HepG2 (cell line): Measurements from ENCODE around the gene DYNLL2. TPM values are rescaled to one million over a fixed set of nuclear protein-coding genes. Genes with fewer than 3 reads are reported as not detected.

Source experiments
- ATAC-seq: fragments of 200-7000 bp; cut with Tn5 transposase; 3 replicates; pipeline ENCODE4 v1.9.1; 2020; ENCODE audit warnings: mild to moderate bottlenecking, moderate library complexity
- BruUV-seq: library from RNA; stranded (reverse); fragments of 400-500 nt; replicated peaks from 2 replicates; lab custom pipeline; 2021; lab: Mats Ljungman, UMichigan
- CTCF ChIA-PET: fragments of 300-600 bp; formaldehyde crosslinking; extraction: SDS; loops from one replicate; lab custom pipeline; 2021; ENCODE audit warnings: low total read pairs, inconsistent platforms, low intra/inter-chr PET ratio; lab: Yijun Ruan, JAX
- POLR2A ChIA-PET: fragments of 350-600 bp; sonication (Branson Sonifier 250); formaldehyde crosslinking; loops from one replicate; lab custom pipeline; 2020; ENCODE audit warnings: antibody characterized with exemption, inconsistent platforms; lab: Yijun Ruan, JAX
- DNase-seq: peaks from one replicate; pipeline ENCODE4 v3.0.0-alpha.2; 2015; ENCODE audit warnings: low spot score
- FAIRE-seq: peaks from 3 replicates; lab custom pipeline; 2011; peaks lifted over from hg19 to GRCh38; lab: Jason Lieb, UNC
- H2AFZ ChIP-seq: one replicate; pipeline ENCODE4 v1.6.1; 2011; ENCODE audit warnings: low read length, inconsistent platforms
- H3K27ac ChIP-seq: fragments of 300-600 bp; 3 replicates; pipeline ENCODE4 v1.8.0; 2011; ENCODE audit warnings: mixed run types, mild to moderate bottlenecking, mixed read lengths, low read length, inconsistent platforms; ENCODE audit not compliant: insufficient read depth; ENCODE audit errors: extremely low read length
- H3K27me3 ChIP-seq, 2 experiments: fragments of 200-600 bp in 1 of 2; 2 replicates in 1 of 2; 3 replicates in 1 of 2; pipeline versions ENCODE4 v1.6.0 to v1.8.0; 2011; ENCODE audit warnings: low read length in 2 of 2, mild to moderate bottlenecking in 2 of 2, moderate library complexity in 2 of 2, inconsistent platforms in 1 of 2; ENCODE audit not compliant: insufficient read depth in 2 of 2, control insufficient read depth in 1 of 2
- H3K36me3 ChIP-seq, 2 experiments: fragments of 200-600 bp in 1 of 2; replicated peaks in 1 of 2; 2 replicates in 1 of 2; 3 replicates in 1 of 2; pipeline versions ENCODE4 v1.5.1 to v1.8.0; 2011; ENCODE audit warnings: low read length in 2 of 2, inconsistent platforms in 1 of 2; ENCODE audit not compliant: insufficient read depth in 2 of 2, control insufficient read depth in 1 of 2
- H3K4me1 ChIP-seq: 2 replicates; pipeline ENCODE4 v1.5.1; 2012; ENCODE audit warnings: low read length, inconsistent platforms; ENCODE audit not compliant: insufficient read depth
- H3K4me2 ChIP-seq: 2 replicates; pipeline ENCODE4 v1.6.0; 2011; ENCODE audit warnings: low read depth, low read length, inconsistent platforms
- H3K4me3 ChIP-seq, 3 experiments: fragments of 200-600 bp in 1 of 3; sonication (generic), shearing (Covaris generic) in 1 of 3; replicated peaks in 1 of 3; 2 replicates each; pipeline ENCODE4 v1.5.1; 2011 to 2016; ENCODE audit warnings: low read length in 3 of 3, inconsistent platforms in 2 of 3, low read depth in 2 of 3, mild to moderate bottlenecking in 2 of 3, control low read depth in 1 of 3, mixed read lengths in 1 of 3; ENCODE audit not compliant: insufficient read depth in 1 of 3
- H3K79me2 ChIP-seq: one replicate; pipeline ENCODE4 v1.6.1; 2011; ENCODE audit warnings: low read length, inconsistent platforms; ENCODE audit not compliant: insufficient read depth
- H3K9ac ChIP-seq: 2 replicates; pipeline ENCODE4 v1.6.0; 2011; ENCODE audit warnings: mild to moderate bottlenecking, low read depth, low read length, inconsistent platforms; ENCODE audit not compliant: insufficient read depth
- H3K9me3 ChIP-seq: 2 replicates; pipeline ENCODE4 v1.5.1; 2012; ENCODE audit warnings: mild to moderate bottlenecking, low read length
- H4K20me1 ChIP-seq: 2 replicates; pipeline ENCODE4 v1.6.0; 2011; ENCODE audit warnings: inconsistent platforms, mild to moderate bottlenecking, low read length, moderate library complexity; ENCODE audit not compliant: insufficient read depth
- GZF1 ChIP-seq: sonication (generic); formaldehyde crosslinking; IDR thresholded peaks from 2 replicates; pipeline ENCODE4 v1.5.1; 2020; ENCODE audit warnings: mild to moderate bottlenecking, missing genetic modification reagents
- NAIF1 ChIP-seq: sonication (generic); formaldehyde crosslinking; IDR thresholded peaks from 2 replicates; pipeline ENCODE4 v1.5.0; 2020; ENCODE audit warnings: mild to moderate bottlenecking, missing genetic modification reagents, borderline replicate concordance
- PCBP2 ChIP-seq: fragments of 200-400 bp; formaldehyde crosslinking; optimal IDR thresholded peaks from 2 replicates; pipeline ENCODE3; 2018; ENCODE audit warnings: low read length, low read depth; ENCODE audit not compliant: poor library complexity, severe bottlenecking
- POLR2A ChIP-seq, 2 experiments: IDR thresholded peaks; 2 replicates each; pipeline ENCODE4 v1.6.1; 2011; ENCODE audit warnings: low read depth in 2 of 2, low read length in 2 of 2, mild to moderate bottlenecking in 1 of 2, moderate library complexity in 1 of 2; ENCODE audit not compliant: insufficient read depth in 1 of 2
- RAD51 ChIP-seq: fragments of 450-650 bp; IDR thresholded peaks from 2 replicates; pipeline ENCODE4 v1.6.1; 2016; ENCODE audit warnings: borderline replicate concordance
- SOX6 ChIP-seq, 2 experiments: fragments of 450-650 bp in 1 of 2; sonication (generic) in 1 of 2; formaldehyde crosslinking in 1 of 2; IDR thresholded peaks; 2 replicates each; pipeline versions ENCODE4 v1.4.0 to v1.6.1; 2017 to 2020; ENCODE audit warnings: antibody characterized with exemption in 1 of 2, mild to moderate bottlenecking in 1 of 2, missing genetic modification reagents in 1 of 2
- TSC22D2 ChIP-seq: sonication (generic); formaldehyde crosslinking; IDR thresholded peaks from 2 replicates; pipeline ENCODE4 v1.5.1; 2020; ENCODE audit warnings: missing genetic modification reagents, mild to moderate bottlenecking, borderline replicate concordance
- ZNF598 ChIP-seq: sonication (generic); formaldehyde crosslinking; IDR thresholded peaks from 2 replicates; pipeline ENCODE4 v1.5.1; 2020; ENCODE audit warnings: mild to moderate bottlenecking, missing genetic modification reagents, borderline replicate concordance
- ZNF780A ChIP-seq: sonication (generic); formaldehyde crosslinking; IDR thresholded peaks from 2 replicates; pipeline ENCODE4 v1.8.0; 2022; ENCODE audit warnings: mild to moderate bottlenecking, missing genetic modification reagents, moderate library complexity
- ZNF841 ChIP-seq: sonication (generic); formaldehyde crosslinking; IDR thresholded peaks from 2 replicates; pipeline ENCODE4 v1.8.1; 2023; ENCODE audit warnings: missing genetic modification reagents, borderline replicate concordance
- WGBS: methylation state at CpG from one replicate; pipeline ENCODE4 v1.1.6; 2017; ENCODE audit warnings: low lambda C conversion rate; 5-methylcytosine and 5-hydroxymethylcytosine counted together
- in situ Hi-C: cut with HindIII; loops from 2 replicates; pipeline ENCODE4 v1.10.0; 2017; ENCODE audit warnings: low pct_unique_long_range_greater_than_20kb; ENCODE audit not compliant: extremely low pct_ligation_motif_present
- intact Hi-C: fragments of 100-400 bp; cut with micrococcal nuclease; formaldehyde crosslinking; loops from one replicate; pipeline ENCODE4 v1.10.0; 2022; ENCODE audit not compliant: unreplicated experiment
- polyA plus RNA-seq, 8 experiments: library from polyadenylated mRNA; depleted of rRNA in 3 of 8; stranded (reverse) in 7 of 8; unstranded in 1 of 8; fragments of >200 nt; fragmentation: Illumina TruSeq in 4 of 8; extraction: Trizol in 4 of 8; gene quantifications; 2 replicates each; pipeline versions ENCODE4 v1.2.1 to v1.2.3, GENCODE V29; 2011 to 2016; ENCODE audit warnings: low read depth in 4 of 8, missing spikeins in 1 of 8, mixed read lengths in 1 of 8; ENCODE audit not compliant: insufficient read depth in 1 of 8
- total RNA-seq, 5 experiments: library from RNA; depleted of rRNA; stranded (reverse); fragments of >200 nt; fragmentation: Illumina TruSeq; extraction: Trizol; gene quantifications; 2 replicates each; pipeline ENCODE4 v1.2.3, GENCODE V29; 2016; ENCODE audit warnings: low read depth in 1 of 5
- TF ChIP-seq, protein P1 (sequence below): sonication (generic); formaldehyde crosslinking; IDR thresholded peaks from 2 replicates; pipeline ENCODE4 v1.4.0; 2020; ENCODE audit warnings: missing genetic modification reagents, borderline replicate concordance

Gene DYNLL2
- total and polyA plus RNA-seq, 2 of the 13 experiments (the other 11 are each of a cell fraction or from before 2014, with no cell fraction given) = 9.5 to 29.0 TPM

DNA sequence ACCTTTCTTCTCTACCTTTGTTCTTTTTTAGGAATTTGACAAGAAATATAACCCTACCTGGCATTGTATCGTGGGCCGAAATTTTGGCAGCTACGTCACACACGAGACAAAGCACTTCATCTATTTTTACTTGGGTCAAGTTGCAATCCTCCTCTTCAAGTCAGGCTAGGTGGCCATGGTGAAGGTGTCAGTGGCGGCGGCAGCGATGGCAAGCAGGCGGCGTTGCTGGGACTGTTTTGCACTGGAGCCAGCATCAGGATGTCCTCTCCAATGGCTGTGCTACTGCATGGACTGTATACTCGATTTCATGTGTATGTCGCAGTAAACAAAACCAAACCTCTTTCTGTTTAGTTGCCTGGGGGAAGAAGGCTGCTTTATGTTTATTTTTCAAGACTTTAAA, 5.9 kb downstream of the DYNLL2 start:
- peaks cover 43% of the 10 kb centered on the region for H4K20me1 ChIP-seq
- intact Hi-C loops = no loop called here

DNA sequence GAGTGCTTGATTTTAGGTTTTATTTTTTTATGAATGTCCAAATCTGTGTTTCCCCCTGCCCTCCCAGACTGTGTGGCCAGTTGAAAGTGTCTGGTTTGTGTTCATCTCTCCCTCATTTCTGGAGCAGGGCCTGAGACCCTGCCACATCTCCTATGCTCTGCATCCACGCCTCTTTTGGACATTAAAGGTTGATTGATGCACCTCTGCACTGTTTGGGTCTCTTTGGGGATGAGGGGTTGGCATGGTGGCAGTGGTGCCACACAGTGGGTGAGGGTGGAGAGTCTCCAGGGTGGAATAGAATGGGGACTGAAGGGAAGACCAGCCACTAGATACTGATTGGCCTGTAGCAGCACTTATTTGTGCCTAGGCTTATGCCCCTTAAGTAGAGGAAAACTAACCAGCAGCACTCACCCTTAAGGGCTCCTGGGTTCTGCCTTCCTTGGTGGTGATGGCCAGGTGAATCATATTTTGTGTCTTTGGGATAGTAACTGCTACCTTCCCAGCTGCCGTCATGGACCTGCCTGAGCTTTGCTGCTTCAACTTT, 7.9 kb downstream of the DYNLL2 start:
- no peaks in the 10 kb centered on the region for H3K9me3 ChIP-seq
- DNase-seq (no peak), FAIRE-seq (no peak), ATAC-seq (no peak)
- peaks cover 31 to 66% of the 10 kb centered on the region in 2 experiments for H3K36me3 ChIP-seq
- in situ Hi-C loops (no loop called here), intact Hi-C loops (no loop called here)
- no peak overlapping the region for H3K27ac ChIP-seq
- no peak overlapping the region for H2AFZ ChIP-seq
- H3K4me3 ChIP-seq = no peak overlapping the region
- no peaks in the 10 kb centered on the region for H3K27me3 ChIP-seq
- POLR2A ChIA-PET = interaction anchor here (0.9 kb wide), 1 partner anchor 8 kb away, joined by 3 read pairs; the partner anchor contains the start of gene DYNLL2
- WGBS = 100% methylated on average over 2 of the region's 2 CpGs
- peaks cover 23% of the 10 kb centered on the region for H4K20me1 ChIP-seq
- no peak overlapping the region for H3K9ac ChIP-seq
- no peak for TF ChIP-seq NAIF1
- TF ChIP-seq ZNF841 (CRISPR knock-in tag) = no peak
- no peak for TF ChIP-seq GZF1 (CRISPR knock-in tag)
- TF ChIP-seq ZNF598 (CRISPR knock-in tag) = no peak
- no peak for TF ChIP-seq RAD51
- TF ChIP-seq, protein P1, sequence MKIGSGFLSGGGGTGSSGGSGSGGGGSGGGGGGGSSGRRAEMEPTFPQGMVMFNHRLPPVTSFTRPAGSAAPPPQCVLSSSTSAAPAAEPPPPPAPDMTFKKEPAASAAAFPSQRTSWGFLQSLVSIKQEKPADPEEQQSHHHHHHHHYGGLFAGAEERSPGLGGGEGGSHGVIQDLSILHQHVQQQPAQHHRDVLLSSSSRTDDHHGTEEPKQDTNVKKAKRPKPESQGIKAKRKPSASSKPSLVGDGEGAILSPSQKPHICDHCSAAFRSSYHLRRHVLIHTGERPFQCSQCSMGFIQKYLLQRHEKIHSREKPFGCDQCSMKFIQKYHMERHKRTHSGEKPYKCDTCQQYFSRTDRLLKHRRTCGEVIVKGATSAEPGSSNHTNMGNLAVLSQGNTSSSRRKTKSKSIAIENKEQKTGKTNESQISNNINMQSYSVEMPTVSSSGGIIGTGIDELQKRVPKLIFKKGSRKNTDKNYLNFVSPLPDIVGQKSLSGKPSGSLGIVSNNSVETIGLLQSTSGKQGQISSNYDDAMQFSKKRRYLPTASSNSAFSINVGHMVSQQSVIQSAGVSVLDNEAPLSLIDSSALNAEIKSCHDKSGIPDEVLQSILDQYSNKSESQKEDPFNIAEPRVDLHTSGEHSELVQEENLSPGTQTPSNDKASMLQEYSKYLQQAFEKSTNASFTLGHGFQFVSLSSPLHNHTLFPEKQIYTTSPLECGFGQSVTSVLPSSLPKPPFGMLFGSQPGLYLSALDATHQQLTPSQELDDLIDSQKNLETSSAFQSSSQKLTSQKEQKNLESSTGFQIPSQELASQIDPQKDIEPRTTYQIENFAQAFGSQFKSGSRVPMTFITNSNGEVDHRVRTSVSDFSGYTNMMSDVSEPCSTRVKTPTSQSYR (CRISPR knock-in tag) = no peak
- no peak for TF ChIP-seq ZNF780A (CRISPR knock-in tag)
- no peak for TF ChIP-seq TSC22D2 (CRISPR knock-in tag)
- TF ChIP-seq SOX6 (IDR thresholded peaks at IDR 0.05) = no peak
- 0 out of 2 replicates have a peak, but pooled peaks have one; percentile 2 for TF ChIP-seq SOX6 (CRISPR knock-in tag; IDR thresholded peaks at IDR 0.05)
- no TSS peak for BruUV-seq
- H3K4me2 ChIP-seq = no peak overlapping the region
- CTCF ChIA-PET = no interaction called here
- H3K79me2 ChIP-seq = peaks cover 33% of the 10 kb centered on the region
- peaks cover 48% of the 10 kb centered on the region for H3K4me1 ChIP-seq

More for the DNA sequence above, 5.9 kb downstream of the DYNLL2 start:
- Histone ChIP-seq H3K36me3 (peaks cover 34 to 78% of the 10 kb centered on the region in 2 experiments), H2AFZ (no peak overlapping the region), H3K9ac (no peak overlapping the region), H3K27me3 (no peaks in the 10 kb centered on the region; a peak in 1 of 5 replicates), H3K27ac (no peak overlapping the region), H3K4me3 (no peak overlapping the region), H3K4me2 (no peak overlapping the region), H3K9me3 (no peaks in the 10 kb centered on the region), H3K4me1 (peaks cover 63% of the 10 kb centered on the region), H3K79me2 (peaks cover 52% of the 10 kb centered on the region)
- FAIRE-seq (no peak), ATAC-seq (no peak), DNase-seq (no peak)
- no TSS peak for BruUV-seq
- in situ Hi-C loops = loop anchor here (5.0 kb wide), 1 partner anchor 82 kb away; the partner anchor contains the start of gene SRSF1
- ChIA-PET CTCF (no interaction called here), POLR2A (no interaction called here)
- WGBS = 97% methylated on average over 11 of the region's 11 CpGs
- TF ChIP-seq PCBP2 (no peak), POLR2A (IDR thresholded peaks at IDR 0.05; ENCODE audit: insufficient read depth in 1 of 2, low read depth in 2 of 2, low read length in 2 of 2) (0 out of 4 replicates have a peak, but pooled peaks of 1 of the 2 experiments have one; percentile 10)
